Neuronal stem cell (in vitro differentiated cells): ENCODE results near the gene HTR6.

Experiments used
- DNase-seq: peaks from one replicate; pipeline ENCODE4 v3.0.0-alpha.2; 2013; ENCODE audit warnings: low spot score
- H2AFZ ChIP-seq: one replicate; pipeline ENCODE4 v1.6.1; 2013; ENCODE audit warnings: mild to moderate bottlenecking, low read length, inconsistent platforms
- H2AK5ac ChIP-seq: 2 replicates; pipeline ENCODE4 v1.6.1; 2013; ENCODE audit warnings: low read depth, mild to moderate bottlenecking, inconsistent platforms, low read length, moderate library complexity, mixed read lengths
- H2BK120ac ChIP-seq: 2 replicates; pipeline ENCODE4 v1.6.1; 2013; ENCODE audit warnings: low read depth, mild to moderate bottlenecking, inconsistent platforms, low read length, moderate library complexity, mixed read lengths
- H2BK12ac ChIP-seq: one replicate; pipeline ENCODE4 v1.6.1; 2013; ENCODE audit warnings: low read length, inconsistent platforms
- H2BK15ac ChIP-seq: 2 replicates; pipeline ENCODE4 v1.6.1; 2013; ENCODE audit warnings: mild to moderate bottlenecking, low read length, inconsistent platforms, mixed read lengths
- H2BK5ac ChIP-seq: one replicate; pipeline ENCODE4 v1.6.1; 2013; ENCODE audit warnings: inconsistent platforms, mild to moderate bottlenecking, low read length, moderate library complexity
- H3K14ac ChIP-seq: one replicate; pipeline ENCODE4 v1.6.1; 2013; ENCODE audit warnings: low read length, inconsistent platforms
- H3K18ac ChIP-seq: 2 replicates; pipeline ENCODE4 v1.6.1; 2013; ENCODE audit warnings: low read length, inconsistent platforms
- H3K23ac ChIP-seq: 2 replicates; pipeline ENCODE4 v1.6.1; 2013; ENCODE audit warnings: low read depth, mild to moderate bottlenecking, mixed read lengths, low read length, inconsistent platforms; ENCODE audit not compliant: poor library complexity
- H3K27ac ChIP-seq: replicated peaks from 3 replicates; pipeline ENCODE4 v1.5.1; 2013; ENCODE audit warnings: low read length, inconsistent platforms
- H3K27me3 ChIP-seq, 3 experiments: 2 replicates each; pipeline ENCODE4 v1.6.1; 2013; ENCODE audit warnings: low read length in 3 of 3, mild to moderate bottlenecking in 2 of 3, inconsistent platforms in 1 of 3, low read depth in 1 of 3, mixed read lengths in 1 of 3, moderate library complexity in 1 of 3; ENCODE audit not compliant: control insufficient read depth in 3 of 3, insufficient read depth in 3 of 3
- H3K36me3 ChIP-seq, 2 donors: replicated peaks in 1 of 2; 2 replicates each; pipeline ENCODE4 v1.6.1; 2013; ENCODE audit warnings: low read length in 2 of 2; ENCODE audit not compliant: control insufficient read depth in 2 of 2, insufficient read depth in 2 of 2
- H3K4ac ChIP-seq: 2 replicates; pipeline ENCODE4 v1.6.1; 2013; ENCODE audit warnings: inconsistent platforms, mild to moderate bottlenecking, low read length, moderate library complexity
- H3K4me1 ChIP-seq, 2 donors: 1 replicate in 1 of 2; 2 replicates in 1 of 2; pipeline ENCODE4 v1.6.1; 2013; ENCODE audit warnings: low read length in 2 of 2, low read depth in 1 of 2; ENCODE audit not compliant: control insufficient read depth in 2 of 2, insufficient read depth in 1 of 2
- H3K4me2 ChIP-seq: one replicate; pipeline ENCODE4 v1.6.1; 2013; ENCODE audit warnings: mild to moderate bottlenecking, low read length, inconsistent platforms; ENCODE audit not compliant: insufficient read depth, poor library complexity, severe bottlenecking
- H3K4me3 ChIP-seq, 2 donors: 2 replicates each; pipeline ENCODE4 v1.5.1; 2013; ENCODE audit warnings: low read length in 2 of 2, mild to moderate bottlenecking in 2 of 2, inconsistent platforms in 1 of 2, moderate library complexity in 1 of 2
- H3K79me1 ChIP-seq: one replicate; pipeline ENCODE4 v1.6.1; 2013; ENCODE audit warnings: low read depth, mild to moderate bottlenecking, inconsistent platforms, low read length, moderate library complexity
- H3K9ac ChIP-seq: one replicate; pipeline ENCODE4 v1.6.1; 2013; ENCODE audit warnings: mild to moderate bottlenecking, low read depth, low read length, inconsistent platforms; ENCODE audit not compliant: poor library complexity
- H3K9me3 ChIP-seq, 2 donors: replicated peaks in 1 of 2; 2 replicates each; pipeline versions ENCODE3 to v1.6.1; 2013; ENCODE audit warnings: low read length in 2 of 2, mild to moderate bottlenecking in 2 of 2, inconsistent platforms in 1 of 2, low read depth in 1 of 2, mixed read lengths in 1 of 2, moderate library complexity in 1 of 2; ENCODE audit not compliant: control insufficient read depth in 2 of 2, insufficient read depth in 1 of 2
- H4K8ac ChIP-seq: one replicate; pipeline ENCODE4 v1.6.1; 2013; ENCODE audit warnings: low read depth, mild to moderate bottlenecking, inconsistent platforms, low read length, moderate library complexity
- H4K91ac ChIP-seq: one replicate; pipeline ENCODE4 v1.6.1; 2013; ENCODE audit warnings: low read length, low read depth, mild to moderate bottlenecking, inconsistent platforms; ENCODE audit not compliant: poor library complexity
- WGBS, 2 donors: extraction: QIAGEN DNeasy Blood & Tissue Kit; methylation state at CpG; one replicate each; pipeline ENCODE4 v1.1.7; 2013; ENCODE audit warnings: missing lambda C conversion rate in 2 of 2, mixed read lengths in 1 of 2; ENCODE audit not compliant: insufficient read length in 2 of 2, insufficient replicate concordance in 1 of 2; ENCODE audit errors: extremely low coverage in 2 of 2; 5-methylcytosine and 5-hydroxymethylcytosine counted together

The HTR6 gene

DNA sequence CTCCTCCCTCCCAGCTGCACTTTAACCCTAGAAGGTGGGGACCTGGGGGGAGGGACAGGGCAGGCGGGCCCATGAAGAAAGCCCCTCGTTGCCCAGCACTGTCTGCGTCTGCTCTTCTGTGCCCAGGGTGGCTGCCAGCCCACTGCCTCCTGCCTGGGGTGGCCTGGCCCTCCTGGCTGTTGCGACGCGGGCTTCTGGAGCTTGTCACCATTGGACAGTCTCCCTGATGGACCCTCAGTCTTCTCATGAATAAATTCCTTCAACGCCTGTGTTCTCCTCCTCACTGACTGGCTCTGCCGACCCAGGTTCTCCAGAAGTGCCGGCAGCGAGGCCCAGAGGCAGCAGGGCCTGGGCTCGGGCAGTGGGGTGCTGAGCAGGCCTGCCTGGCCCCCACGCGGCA, 6.5 kb upstream of the HTR6 start:
- Histone ChIP-seq H2AFZ (no peak overlapping the region), H3K9me3 (no peaks in the 10 kb centered on the region), H3K36me3 (no peaks in the 10 kb centered on the region), H3K23ac (peak overlapping the region; percentile 46), H3K18ac (no peak overlapping the region), H3K14ac (no peak overlapping the region), H3K9ac (no peak overlapping the region), H2BK5ac (peak overlapping the region; percentile 66), H3K4ac (no peak overlapping the region), H4K91ac (no peak overlapping the region), H4K8ac (no peak overlapping the region), H2BK12ac (no peak overlapping the region), H3K79me1 (no peaks in the 10 kb centered on the region), H3K4me3 (no peak overlapping the region), H2BK120ac (no peak overlapping the region), H2AK5ac (peak overlapping the region; percentile 26), H3K27me3 (peaks cover 0 to 15% (median 6%) of the 10 kb centered on the region in 3 experiments), H3K27ac (no peak overlapping the region), H3K4me1 (peaks cover 1 to 20% of the 10 kb centered on the region in 2 donors), H2BK15ac (no peak overlapping the region), H3K4me2 (no peak overlapping the region)
- WGBS, 2 donors = no CpG with 5 or more reads among the region's 13 CpGs
- no peak for DNase-seq

- no peak overlapping the region for H2BK12ac ChIP-seq
- H3K36me3 ChIP-seq = no peaks in the 10 kb centered on the region
- no peak overlapping the region for H3K4me2 ChIP-seq
- no peak overlapping the region for H4K8ac ChIP-seq
- H3K4me3 ChIP-seq = no peak overlapping the region
- H3K18ac ChIP-seq = no peak overlapping the region
- H2BK5ac ChIP-seq = no peak overlapping the region
- H4K91ac ChIP-seq = no peak overlapping the region
- no peak for DNase-seq
- H3K9me3 ChIP-seq = peaks cover 0 to 2% of the 10 kb centered on the region in 2 donors
- no peak overlapping the region for H3K14ac ChIP-seq
- H3K4ac ChIP-seq = no peak overlapping the region
- H2AK5ac ChIP-seq = no peak overlapping the region
- H3K4me1 ChIP-seq = peaks cover 0 to 12% of the 10 kb centered on the region in 2 donors
- no peak overlapping the region for H3K27ac ChIP-seq
- peaks cover 2% of the 10 kb centered on the region for H3K79me1 ChIP-seq
- H3K23ac ChIP-seq = no peak overlapping the region
- H3K9ac ChIP-seq = no peak overlapping the region
- no peak overlapping the region for H2BK120ac ChIP-seq
- peaks cover 20 to 49% (median 38%) of the 10 kb centered on the region in 3 experiments for H3K27me3 ChIP-seq
- no peak overlapping the region for H2BK15ac ChIP-seq
- H2AFZ ChIP-seq = no peak overlapping the region
- WGBS, 2 donors = no CpG with 5 or more reads among the region's 9 CpGs
Observed at GRCh38 chr1:19661721-19662228, 2.9 kb upstream of the HTR6 start.

- H2AFZ ChIP-seq = no peak overlapping the region
- peaks cover 0 to 8% of the 10 kb centered on the region in 2 donors for H3K4me1 ChIP-seq
- no peaks in the 10 kb centered on the region for H3K36me3 ChIP-seq
- no peak overlapping the region for H3K4me2 ChIP-seq
- no peak overlapping the region for H3K14ac ChIP-seq
- no CpG with 5 or more reads among the region's 3 CpGs for WGBS, 2 donors
- no peak overlapping the region for H2BK12ac ChIP-seq
- H2BK120ac ChIP-seq = no peak overlapping the region
- no peak overlapping the region for H2BK5ac ChIP-seq
- H3K27ac ChIP-seq = no peak overlapping the region
- H3K27me3 ChIP-seq = peaks cover 20 to 54% (median 42%) of the 10 kb centered on the region in 3 experiments
- no peak overlapping the region for H3K23ac ChIP-seq
- H3K9me3 ChIP-seq = peaks cover 0 to 2% of the 10 kb centered on the region in 2 donors
- no peak overlapping the region for H4K91ac ChIP-seq
- DNase-seq = no peak
- no peak overlapping the region for H2AK5ac ChIP-seq
- peaks cover 2% of the 10 kb centered on the region for H3K79me1 ChIP-seq
- H3K4ac ChIP-seq = no peak overlapping the region
- no peak overlapping the region for H3K18ac ChIP-seq
- no peak overlapping the region for H2BK15ac ChIP-seq
- H3K9ac ChIP-seq = no peak overlapping the region
- H3K4me3 ChIP-seq = no peak overlapping the region
- H4K8ac ChIP-seq = no peak overlapping the region
Observed at GRCh38 chr1:19662313-19662712, 2.4 kb upstream of the HTR6 start.

- no peak overlapping the region for H2BK12ac ChIP-seq
- H2BK120ac ChIP-seq = no peak overlapping the region
- WGBS, 2 donors = no CpG with 5 or more reads among the region's 23 CpGs
- no peak overlapping the region for H3K14ac ChIP-seq
- H4K91ac ChIP-seq = no peak overlapping the region
- no peaks in the 10 kb centered on the region for H3K4me1 ChIP-seq
- H2AFZ ChIP-seq = peak overlapping the region; percentile 64
- peak overlapping the region; percentile 44 for H2BK15ac ChIP-seq
- H3K9me3 ChIP-seq = peaks cover 0 to 2% of the 10 kb centered on the region in 2 donors
- H4K8ac ChIP-seq = no peak overlapping the region
- H3K27ac ChIP-seq = no peak overlapping the region
- DNase-seq = no peak
- H3K23ac ChIP-seq = no peak overlapping the region
- peaks cover 2% of the 10 kb centered on the region for H3K79me1 ChIP-seq
- H3K27me3 ChIP-seq = peaks cover 20 to 83% (median 46%) of the 10 kb centered on the region in 3 experiments
- H2BK5ac ChIP-seq = no peak overlapping the region
- peak overlapping the region in 1 of 2 donors; percentile 81 for H3K4me3 ChIP-seq
- peak overlapping the region; percentile 70 for H3K18ac ChIP-seq
- no peak overlapping the region for H2AK5ac ChIP-seq
- no peaks in the 10 kb centered on the region for H3K36me3 ChIP-seq
- peak overlapping the region; percentile 89 for H3K4me2 ChIP-seq
- H3K4ac ChIP-seq = no peak overlapping the region
- peak overlapping the region; percentile 51 for H3K9ac ChIP-seq
Observed at GRCh38 chr1:19665186-19665495, 466 bp downstream of the HTR6 start.
